Stimulated activated CD8-positive, alpha-beta memory T cell treated with anti-CD3 and anti-CD28 coated beads, Interleukin-15, amount 100 ng/mL, for 48 hours (primary cell): Measurements from ENCODE around the gene CHI3L2.

Experiments
- DNase-seq, 2 donors: peaks; one replicate each; pipeline ENCODE4 v3.0.0-alpha.2; 2020; ENCODE audit warnings: low read depth in 2 of 2

The CHI3L2 gene

DNA sequence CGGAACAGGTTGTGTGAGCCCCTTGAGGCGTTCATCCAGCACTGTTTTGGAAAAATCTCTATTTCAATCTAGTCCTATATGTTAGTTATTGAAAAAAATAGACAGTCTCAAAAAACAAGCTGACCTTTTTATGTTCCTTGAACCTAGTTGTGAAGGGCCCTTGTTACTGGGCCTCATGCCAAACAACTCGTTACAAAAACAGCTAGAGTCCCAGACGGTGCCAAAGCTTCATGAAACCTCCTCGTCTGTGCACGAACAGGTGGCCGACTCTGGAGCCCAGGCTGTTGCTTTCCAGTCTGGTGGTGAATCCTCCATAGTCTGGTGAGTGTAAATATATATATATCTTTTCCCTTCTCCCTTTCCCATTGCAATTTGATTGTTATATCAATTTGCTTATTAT is 63.1 kb downstream of the CHI3L2 start, which contains the start of gene CHIA:
CHIA (plus strand) TSS at position 222 of the 400 bp plus-strand sequence. CDS start 19,617 bp downstream, outside the sequence.
- no peak for DNase-seq
